Spleen (tissue), 11 donors: ENCODE results near the gene FBN2. TPM values are rescaled to one million over a fixed set of nuclear protein-coding genes. Genes with fewer than 3 reads are reported as not detected.
A peak's percentile ranks its signal among the peaks of the same experiment; 100 is the strongest.

Source experiments
- DNase-seq: peaks from one replicate; pipeline ENCODE4 v3.0.0-alpha.2; 2020
- H3K27ac ChIP-seq, 8 donors: fragments of 200-600 bp; sonication (generic) in 7 of 8; 1 replicate in 4 of 8; 2 replicates in 4 of 8; pipeline versions ENCODE4 v1.5.0 to v1.8.0; 2016 to 2021; ENCODE audit warnings: inconsistent platforms in 4 of 8, mild to moderate bottlenecking in 4 of 8, moderate library complexity in 1 of 8
- H3K27me3 ChIP-seq, 7 donors: fragments of 200-600 bp; sonication (generic) in 6 of 7; replicated peaks in 1 of 7; 1 replicate in 4 of 7; 2 replicates in 3 of 7; pipeline versions ENCODE4 v1.5.0 to v1.8.0; 2016 to 2021; ENCODE audit warnings: inconsistent platforms in 3 of 7, mild to moderate bottlenecking in 1 of 7
- H3K36me3 ChIP-seq, 6 donors: fragments of 200-600 bp; sonication (generic) in 5 of 6; 1 replicate in 4 of 6; 2 replicates in 2 of 6; pipeline versions ENCODE4 v1.5.0 to v1.8.0; 2016 to 2021; ENCODE audit warnings: inconsistent platforms in 2 of 6
- H3K4me1 ChIP-seq, 6 donors: fragments of 200-600 bp; sonication (generic) in 5 of 6; 1 replicate in 3 of 6; 2 replicates in 3 of 6; pipeline versions ENCODE4 v1.5.0 to v1.8.0; 2016 to 2021; ENCODE audit warnings: inconsistent platforms in 3 of 6
- H3K4me3 ChIP-seq, 8 donors: fragments of 200-600 bp; sonication (generic) in 7 of 8; 1 replicate in 4 of 8; 2 replicates in 4 of 8; pipeline versions ENCODE4 v1.5.0 to v1.8.0; 2016 to 2021; ENCODE audit warnings: inconsistent platforms in 4 of 8, mild to moderate bottlenecking in 4 of 8, moderate library complexity in 2 of 8
- H3K9me3 ChIP-seq, 8 donors: fragments of 200-600 bp; sonication (generic) in 7 of 8; 1 replicate in 4 of 8; 2 replicates in 4 of 8; pipeline versions ENCODE4 v1.5.0 to v1.8.0; 2016 to 2021; ENCODE audit warnings: inconsistent platforms in 4 of 8
- CTCF ChIP-seq, 11 experiments: fragments of 200-600 bp in 7 of 11; fragments of 450-650 bp in 4 of 11; sonication (generic) in 4 of 11; IDR thresholded peaks in 8 of 11; conservative IDR thresholded peaks in 3 of 11; 1 replicate in 7 of 11; 2 replicates in 4 of 11; pipeline versions ENCODE4 v1.4.0 to v1.8.0; 2016 to 2021; ENCODE audit warnings: antibody characterized with exemption in 11 of 11, inconsistent platforms in 4 of 11, mild to moderate bottlenecking in 1 of 11
- POLR2A ChIP-seq, 3 donors: fragments of 450-650 bp; IDR thresholded peaks; one replicate each; pipeline ENCODE4 v1.5.1; 2017; ENCODE audit warnings: antibody characterized with exemption in 3 of 3, mild to moderate bottlenecking in 1 of 3
- POLR2AphosphoS5 ChIP-seq, 3 donors: sonication (generic); formaldehyde crosslinking; IDR thresholded peaks; one replicate each; pipeline ENCODE4 v1.5.1; 2017; ENCODE audit warnings: antibody characterized with exemption in 3 of 3
- whole genome bisulfite sequencing, 5 donors: extraction: QIAGEN DNeasy Blood & Tissue Kit in 3 of 5; methylation state at CpG; one replicate each; pipeline versions ENCODE4 v1.1.5 to v1.1.7; 2013 to 2018; 5-methylcytosine and 5-hydroxymethylcytosine counted together
- intact Hi-C: fragments of 100-400 bp; cut with DNase I; formaldehyde crosslinking; loops from one replicate; pipeline ENCODE4 v1.15.0; 2023; ENCODE audit warnings: low total_unique reads
- polyA plus RNA-seq, 3 donors: library from polyadenylated mRNA; stranded (reverse); fragments of 200-250 nt; gene quantifications; one replicate each; pipeline ENCODE4 v1.2.1, GENCODE V29; 2013
- total RNA-seq, 7 donors: library from RNA; depleted of rRNA in 3 of 7; stranded (reverse); fragments of >200 nt in 3 of 7; fragmentation: NEBNext Ultra II Directional in 4 of 7; extraction: Animal tissue kit (Norgen Biotek cat#: 25700) in 4 of 7; gene quantifications; one replicate each; pipeline versions ENCODE4 v1.1.0 to v1.2.1, GENCODE V29; 2016 to 2021
- donor health status: healthy with polysubstance abuse.
- donor health status: DM: no; HTN: no; CAD: no; lungs with moderate emphysema.
- donor health status: DM: no; HTN: no; CAD: no.
- donor health status: Bipolar disorder and iron deficiency.
- donor health status: healthy.
- donor health status: DM: no; HTN: no; CAD: no.
- donor health status: DM: yes; HTN: yes; CAD: no.

FBN2 gene
- total and polyA plus RNA-seq, 10 donors = 0.21 to 7.6 (median 2.6) TPM

GRCh38 chr5:128536254-128537220 lies 1.5 kb downstream of the FBN2 start:
- intact Hi-C loops = no loop called here
- DNase-seq = no peak
- Histone ChIP-seq H3K27ac (peak overlapping the region in 2 of 8 donors; percentile 68 to 79), H3K36me3 (no peaks in the 10 kb centered on the region), H3K4me1 (peaks cover 0 to 32% (median 20%) of the 10 kb centered on the region in 6 donors), H3K9me3 (no peaks in the 10 kb centered on the region), H3K27me3 (peaks cover 0 to 55% (median 38%) of the 10 kb centered on the region in 7 donors), H3K4me3 (peak overlapping the region in 7 of 8 donors; percentile 36 to 68 (median 51))
- TF ChIP-seq CTCF (IDR thresholded peaks at IDR 0.05 in 8 of 11, conservative IDR thresholded peaks at IDR 0.05 in 3 of 11) (no peak), POLR2A (IDR thresholded peaks at IDR 0.05) (no peak), POLR2AphosphoS5 (IDR thresholded peaks at IDR 0.05) (no peak)
- 57 to 75% (median 60%) methylated on average over 42 to 58 of the region's 58 CpGs for WGBS, 5 donors

GRCh38 chr5:128535251-128535650 lies 2.8 kb downstream of the FBN2 start:
- DNase-seq = no peak
- H3K27me3 ChIP-seq = peaks cover 0 to 50% (median 38%) of the 10 kb centered on the region in 7 donors
- TF ChIP-seq POLR2AphosphoS5 (IDR thresholded peaks at IDR 0.05) (no peak), CTCF (IDR thresholded peaks at IDR 0.05 in 8 of 11, conservative IDR thresholded peaks at IDR 0.05 in 3 of 11) (no peak), POLR2A (IDR thresholded peaks at IDR 0.05) (no peak)
- 82 to 91% (median 90%) methylated on average over 1 of the region's 1 CpG for WGBS, 5 donors
- no peak overlapping the region for H3K27ac ChIP-seq
- no peak overlapping the region for H3K4me3 ChIP-seq
- intact Hi-C loops = no loop called here
- no peaks in the 10 kb centered on the region for H3K36me3 ChIP-seq
- no peaks in the 10 kb centered on the region for H3K9me3 ChIP-seq
- H3K4me1 ChIP-seq = peaks cover 0 to 32% (median 20%) of the 10 kb centered on the region in 6 donors

GRCh38 chr5:128534726-128535125 lies 3.3 kb downstream of the FBN2 start:
- Histone ChIP-seq H3K27ac (no peak overlapping the region), H3K27me3 (peaks cover 0 to 49% (median 38%) of the 10 kb centered on the region in 7 donors), H3K4me1 (peaks cover 0 to 32% (median 20%) of the 10 kb centered on the region in 6 donors), H3K4me3 (no peak overlapping the region), H3K36me3 (no peaks in the 10 kb centered on the region), H3K9me3 (no peaks in the 10 kb centered on the region)
- no peak for TF ChIP-seq CTCF (IDR thresholded peaks at IDR 0.05 in 8 of 11, conservative IDR thresholded peaks at IDR 0.05 in 3 of 11)
- TF ChIP-seq POLR2A (IDR thresholded peaks at IDR 0.05) = no peak
- TF ChIP-seq POLR2AphosphoS5 (IDR thresholded peaks at IDR 0.05) = no peak
- intact Hi-C loops = no loop called here
- WGBS, 5 donors = 81 to 88% (median 82%) methylated on average over 6 of the region's 6 CpGs
- no peak for DNase-seq

GRCh38 chr5:128532776-128533175 lies 5.3 kb downstream of the FBN2 start:
- no peak overlapping the region for H3K27ac ChIP-seq
- peaks cover 0 to 19% (median 11%) of the 10 kb centered on the region in 6 donors for H3K4me1 ChIP-seq
- no peaks in the 10 kb centered on the region for H3K36me3 ChIP-seq
- intact Hi-C loops = no loop called here
- DNase-seq = no peak
- TF ChIP-seq CTCF (IDR thresholded peaks at IDR 0.05 in 8 of 11, conservative IDR thresholded peaks at IDR 0.05 in 3 of 11) (no peak), POLR2AphosphoS5 (IDR thresholded peaks at IDR 0.05) (no peak), POLR2A (IDR thresholded peaks at IDR 0.05) (no peak)
- 48 to 88% (median 63%) methylated on average over 3 of the region's 3 CpGs for WGBS, 5 donors
- peaks cover 0 to 33% (median 21%) of the 10 kb centered on the region in 7 donors for H3K27me3 ChIP-seq
- H3K9me3 ChIP-seq = no peaks in the 10 kb centered on the region
- H3K4me3 ChIP-seq = no peak overlapping the region
